Mesenchymal stem cell (in vitro differentiated cells and primary cell): ENCODE data around the gene MGAT3.

Experiments
- DNase-seq: peaks from one replicate; pipeline ENCODE4 v3.0.0-alpha.2; 2013
- H2AFZ ChIP-seq: one replicate; pipeline ENCODE4 v1.6.1; 2013; ENCODE audit warnings: low read depth, mild to moderate bottlenecking, control low read depth, inconsistent platforms, low read length, moderate library complexity
- H2AK5ac ChIP-seq: 2 replicates; pipeline ENCODE4 v1.6.1; 2013; ENCODE audit warnings: low read length, moderate library complexity, mild to moderate bottlenecking, inconsistent platforms; ENCODE audit not compliant: severe bottlenecking
- H2BK120ac ChIP-seq: one replicate; pipeline ENCODE4 v1.6.1; 2013; ENCODE audit warnings: low read depth, mild to moderate bottlenecking, inconsistent platforms, low read length, moderate library complexity
- H2BK12ac ChIP-seq, 2 experiments: one replicate each; pipeline ENCODE4 v1.6.1; 2013; ENCODE audit warnings: inconsistent platforms in 2 of 2, low read length in 2 of 2, mild to moderate bottlenecking in 2 of 2, moderate library complexity in 2 of 2, control low read depth in 1 of 2
- H2BK15ac ChIP-seq: one replicate; pipeline ENCODE4 v1.6.1; 2013; ENCODE audit warnings: mild to moderate bottlenecking, low read depth, inconsistent platforms; ENCODE audit not compliant: poor library complexity, severe bottlenecking
- H2BK5ac ChIP-seq: 2 replicates; pipeline ENCODE4 v1.6.1; 2013; ENCODE audit warnings: low read depth, mild to moderate bottlenecking, low read length, control low read depth, inconsistent platforms; ENCODE audit not compliant: poor library complexity, severe bottlenecking
- H3K14ac ChIP-seq, 2 experiments: one replicate each; pipeline ENCODE4 v1.6.1; 2013; ENCODE audit warnings: inconsistent platforms in 2 of 2, low read length in 2 of 2, control low read depth in 1 of 2, mild to moderate bottlenecking in 1 of 2, moderate library complexity in 1 of 2
- H3K18ac ChIP-seq, 2 experiments: one replicate each; pipeline ENCODE4 v1.6.1; 2013; ENCODE audit warnings: inconsistent platforms in 2 of 2, low read length in 2 of 2, control low read depth in 1 of 2, low read depth in 1 of 2, mild to moderate bottlenecking in 1 of 2
- H3K23ac ChIP-seq, 2 experiments: one replicate each; pipeline ENCODE4 v1.6.1; 2013; ENCODE audit warnings: inconsistent platforms in 2 of 2, low read length in 2 of 2, mild to moderate bottlenecking in 2 of 2, moderate library complexity in 2 of 2, control low read depth in 1 of 2
- H3K27ac ChIP-seq: 2 replicates; pipeline ENCODE4 v1.5.1; 2013; ENCODE audit warnings: mild to moderate bottlenecking, moderate library complexity, low read length, control low read depth, inconsistent platforms; ENCODE audit not compliant: poor library complexity, severe bottlenecking
- H3K27me3 ChIP-seq, 2 experiments: 2 replicates each; pipeline versions ENCODE4 v1.6.1 to v1.7.0; 2013; ENCODE audit warnings: low read length in 2 of 2, mild to moderate bottlenecking in 2 of 2, moderate library complexity in 2 of 2, control low read depth in 1 of 2, inconsistent platforms in 1 of 2; ENCODE audit not compliant: control insufficient read depth in 1 of 2, insufficient read depth in 1 of 2
- H3K36me3 ChIP-seq, 2 experiments: 2 replicates each; pipeline versions ENCODE4 v1.6.1 to v1.7.0; 2013; ENCODE audit warnings: low read length in 2 of 2, control low read depth in 1 of 2, inconsistent platforms in 1 of 2, low read depth in 1 of 2, mild to moderate bottlenecking in 1 of 2; ENCODE audit not compliant: insufficient read depth in 2 of 2, control insufficient read depth in 1 of 2
- H3K4ac ChIP-seq, 2 experiments: one replicate each; pipeline ENCODE4 v1.6.1; 2013; ENCODE audit warnings: inconsistent platforms in 2 of 2, low read length in 2 of 2, mild to moderate bottlenecking in 2 of 2, moderate library complexity in 2 of 2, control low read depth in 1 of 2, low read depth in 1 of 2
- H3K4me1 ChIP-seq: 2 replicates; pipeline ENCODE4 v1.6.1; 2013; ENCODE audit warnings: low read depth, low read length, control low read depth; ENCODE audit not compliant: control insufficient read depth, insufficient read depth
- H3K4me2 ChIP-seq: 2 replicates; pipeline ENCODE4 v1.6.1; 2013; ENCODE audit warnings: low read length, mild to moderate bottlenecking, inconsistent platforms; ENCODE audit not compliant: poor library complexity, severe bottlenecking
- H3K4me3 ChIP-seq, 2 experiments: 2 replicates each; pipeline versions ENCODE4 v1.5.1 to v1.7.0; 2013; ENCODE audit warnings: low read length in 2 of 2, mild to moderate bottlenecking in 2 of 2, control low read depth in 1 of 2, low read depth in 1 of 2; ENCODE audit not compliant: insufficient read depth in 1 of 2
- H3K79me1 ChIP-seq: replicated peaks from 2 replicates; pipeline ENCODE4 v1.6.1; 2013; ENCODE audit warnings: mild to moderate bottlenecking, control low read depth, low read length, inconsistent platforms; ENCODE audit not compliant: poor library complexity, severe bottlenecking
- H3K9ac ChIP-seq: 2 replicates; pipeline ENCODE4 v1.7.0; 2013; ENCODE audit warnings: mild to moderate bottlenecking, low read length, moderate library complexity
- H3K9me3 ChIP-seq: 2 replicates; pipeline ENCODE4 v1.7.0; 2013; ENCODE audit warnings: mild to moderate bottlenecking, low read length; ENCODE audit not compliant: control insufficient read depth
- H4K8ac ChIP-seq: one replicate; pipeline ENCODE4 v1.6.1; 2013; ENCODE audit warnings: inconsistent platforms, mild to moderate bottlenecking, low read length, moderate library complexity
- H4K91ac ChIP-seq: one replicate; pipeline ENCODE4 v1.6.1; 2013; ENCODE audit warnings: mild to moderate bottlenecking, low read length, inconsistent platforms
- WGBS: methylation state at CpG from one replicate; pipeline ENCODE4 v1.1.7; 2013; ENCODE audit warnings: mixed read lengths; 5-methylcytosine and 5-hydroxymethylcytosine counted together

The MGAT3 gene

DNA sequence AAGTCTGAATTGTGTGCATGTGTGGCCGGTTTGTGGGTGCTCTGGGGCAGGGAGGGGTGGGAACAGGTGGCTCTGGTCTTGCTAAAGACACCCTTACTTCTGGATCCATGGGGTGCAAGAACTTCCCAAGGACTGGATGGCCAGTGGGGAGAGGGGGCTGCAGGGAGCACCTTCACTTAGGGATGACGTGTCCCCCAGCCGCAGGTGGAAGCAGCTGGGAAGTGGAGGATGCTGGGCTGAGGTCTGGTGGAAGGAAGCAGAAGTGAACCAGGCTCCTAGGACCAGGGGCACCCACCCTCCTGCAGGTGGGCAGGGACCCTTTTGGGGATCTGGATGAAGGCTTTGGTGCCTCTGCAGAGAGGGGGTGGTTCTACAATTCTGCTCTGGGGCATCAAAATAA lies 35.4 kb downstream of the MGAT3 start:
- Histone ChIP-seq H2BK120ac (no peak overlapping the region), H3K27ac (no peak overlapping the region), H4K91ac (no peak overlapping the region), H3K18ac (no peak overlapping the region), H3K23ac (no peak overlapping the region), H2BK5ac (no peak overlapping the region), H2BK15ac (no peak overlapping the region), H3K79me1 (no peaks in the 10 kb centered on the region), H3K4ac (no peak overlapping the region), H3K4me3 (no peak overlapping the region), H2AFZ (no peak overlapping the region), H3K4me1 (peaks cover 2% of the 10 kb centered on the region), H4K8ac (no peak overlapping the region), H3K9ac (no peak overlapping the region), H3K9me3 (no peaks in the 10 kb centered on the region), H2AK5ac (no peak overlapping the region), H3K14ac (no peak overlapping the region), H3K36me3 (peaks cover 0 to 9% of the 10 kb centered on the region in 2 experiments), H3K27me3 (no peaks in the 10 kb centered on the region), H3K4me2 (no peak overlapping the region), H2BK12ac (no peak overlapping the region)
- 85% methylated on average over 3 of the region's 3 CpGs for WGBS
- no peak for DNase-seq

DNA sequence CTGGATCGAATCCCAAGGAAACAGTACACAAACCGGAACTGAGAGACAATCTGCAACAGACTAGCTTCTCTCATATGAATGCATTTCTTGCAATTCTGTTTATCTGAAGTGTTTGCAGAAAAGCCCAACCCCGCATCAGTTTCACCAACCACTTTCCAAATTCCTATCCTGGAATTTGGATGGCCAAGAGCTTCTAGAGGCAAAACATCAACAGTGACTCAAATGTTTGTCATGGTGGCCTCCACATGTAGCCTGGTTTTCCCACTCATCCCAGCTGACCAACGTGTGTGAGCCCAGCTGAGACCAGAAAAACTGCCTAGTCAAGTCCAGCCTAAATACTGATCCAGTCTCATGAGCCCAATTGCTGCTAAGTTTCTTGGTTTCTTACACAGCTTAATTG lies 36.9 kb downstream of the MGAT3 start:
- no peaks in the 10 kb centered on the region for H3K36me3 ChIP-seq
- no peak overlapping the region for H3K27ac ChIP-seq
- H2AFZ ChIP-seq = no peak overlapping the region
- peaks cover 2% of the 10 kb centered on the region for H3K4me1 ChIP-seq
- H2BK120ac ChIP-seq = no peak overlapping the region
- no peak overlapping the region for H2BK12ac ChIP-seq
- no peak overlapping the region for H3K18ac ChIP-seq
- 52% methylated on average over 4 of the region's 4 CpGs for WGBS
- no peak overlapping the region for H3K4me2 ChIP-seq
- peak overlapping the region; percentile 66 for H3K9ac ChIP-seq
- H3K23ac ChIP-seq = no peak overlapping the region
- no peak overlapping the region for H4K8ac ChIP-seq
- no peak overlapping the region for H3K4me3 ChIP-seq
- no peak overlapping the region for H2AK5ac ChIP-seq
- no peaks in the 10 kb centered on the region for H3K27me3 ChIP-seq
- no peak overlapping the region for H3K4ac ChIP-seq
- DNase-seq = peak; percentile 85
- no peak overlapping the region for H2BK15ac ChIP-seq
- no peak overlapping the region for H2BK5ac ChIP-seq
- no peaks in the 10 kb centered on the region for H3K79me1 ChIP-seq
- no peak overlapping the region for H3K14ac ChIP-seq
- no peaks in the 10 kb centered on the region for H3K9me3 ChIP-seq
- no peak overlapping the region for H4K91ac ChIP-seq

DNA sequence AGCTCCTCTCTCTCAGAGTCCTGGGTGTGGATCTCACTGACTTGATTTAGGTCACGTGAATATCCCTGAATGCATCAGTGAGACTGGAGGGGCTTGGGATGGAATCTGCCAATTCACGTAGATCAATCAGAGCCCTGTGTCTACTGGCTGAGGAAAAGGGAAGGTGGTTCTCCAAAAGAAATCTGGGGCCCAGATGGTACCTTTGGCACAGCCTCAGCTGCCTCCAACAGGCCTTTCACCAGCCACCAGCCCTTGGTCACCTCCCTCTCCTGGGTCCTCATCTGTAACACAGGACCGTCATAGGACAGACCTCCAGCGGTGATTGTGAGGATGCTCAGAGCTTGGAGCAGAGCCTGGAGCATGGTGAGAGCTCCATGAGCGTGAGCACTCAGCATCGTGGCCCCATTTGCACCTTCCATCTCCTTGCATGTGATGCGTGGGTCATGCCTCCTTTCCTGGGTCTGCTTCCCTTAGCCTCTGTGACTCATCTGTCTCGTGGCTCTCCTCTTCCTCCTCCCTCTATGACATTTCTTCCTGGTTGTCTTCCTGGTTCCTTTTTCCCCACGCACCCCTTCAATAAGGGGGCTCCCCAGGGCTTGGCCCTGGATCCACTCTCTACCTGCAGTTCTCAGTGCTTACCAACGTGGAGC lies 37.8 kb downstream of the MGAT3 start:
- 81% methylated on average over 10 of the region's 10 CpGs for WGBS
- H3K36me3 ChIP-seq = no peaks in the 10 kb centered on the region
- H3K4me2 ChIP-seq = no peak overlapping the region
- no peak overlapping the region for H4K8ac ChIP-seq
- no peak overlapping the region for H2AK5ac ChIP-seq
- H3K9me3 ChIP-seq = no peaks in the 10 kb centered on the region
- H2BK15ac ChIP-seq = no peak overlapping the region
- H3K27ac ChIP-seq = no peak overlapping the region
- no peak overlapping the region for H3K14ac ChIP-seq
- no peak overlapping the region for H2AFZ ChIP-seq
- DNase-seq = peak; percentile 35
- H3K18ac ChIP-seq = no peak overlapping the region
- no peaks in the 10 kb centered on the region for H3K27me3 ChIP-seq
- peak overlapping the region in 1 of 2 experiments; percentile 3 for H3K4ac ChIP-seq
- no peak overlapping the region for H3K23ac ChIP-seq
- peak overlapping the region; percentile 66 for H3K9ac ChIP-seq
- H3K4me3 ChIP-seq = no peak overlapping the region
- H3K4me1 ChIP-seq = peaks cover 2% of the 10 kb centered on the region
- no peak overlapping the region for H4K91ac ChIP-seq
- no peak overlapping the region for H2BK5ac ChIP-seq
- H3K79me1 ChIP-seq = no peaks in the 10 kb centered on the region
- H2BK12ac ChIP-seq = peak overlapping the region in 1 of 2 experiments; percentile 15
- H2BK120ac ChIP-seq = no peak overlapping the region

DNA sequence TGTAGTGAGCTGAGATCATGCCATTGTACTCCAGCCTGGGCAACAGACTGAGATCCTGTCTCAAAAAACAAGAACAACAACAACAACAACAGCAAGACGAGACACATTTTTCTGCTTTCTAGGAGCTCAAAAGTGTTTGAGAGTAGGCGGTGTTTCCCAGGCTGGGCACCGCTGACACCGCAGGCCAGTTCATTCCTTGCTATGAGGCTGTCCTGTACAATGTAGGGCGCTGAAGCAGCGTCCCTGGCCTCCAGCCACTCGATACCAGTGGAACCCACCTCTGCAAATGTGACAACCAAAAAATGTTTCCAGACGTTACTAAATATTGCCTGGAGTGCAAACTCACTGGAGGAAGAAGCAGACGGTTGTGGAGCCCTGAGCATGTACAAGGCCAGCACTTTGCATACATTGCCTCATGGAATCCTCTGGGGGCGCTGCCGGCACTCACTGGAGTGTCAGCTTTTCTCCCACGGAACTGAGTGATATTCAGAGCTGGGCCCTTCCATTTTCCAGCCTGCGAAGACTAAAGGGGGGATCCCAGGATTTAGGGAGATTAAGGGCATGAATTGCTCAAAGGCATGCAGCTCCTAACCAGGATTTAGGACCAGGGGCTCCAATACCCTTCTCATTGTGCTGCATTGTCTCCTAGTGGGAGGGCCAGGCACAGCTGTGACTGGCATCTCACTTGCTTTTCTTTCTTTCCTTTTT lies 39.5 kb downstream of the MGAT3 start:
- H3K79me1 ChIP-seq = no peaks in the 10 kb centered on the region
- no peaks in the 10 kb centered on the region for H3K9me3 ChIP-seq
- no peak overlapping the region for H2BK120ac ChIP-seq
- no peak overlapping the region for H2AK5ac ChIP-seq
- H3K14ac ChIP-seq = no peak overlapping the region
- H3K18ac ChIP-seq = no peak overlapping the region
- DNase-seq = peak; percentile 82
- no peak overlapping the region for H4K8ac ChIP-seq
- H2BK12ac ChIP-seq = no peak overlapping the region
- H2BK15ac ChIP-seq = no peak overlapping the region
- no peak overlapping the region for H3K4ac ChIP-seq
- peaks cover 8% of the 10 kb centered on the region for H3K4me1 ChIP-seq
- no peak overlapping the region for H2AFZ ChIP-seq
- no peak overlapping the region for H3K4me2 ChIP-seq
- H3K27me3 ChIP-seq = no peaks in the 10 kb centered on the region
- H3K36me3 ChIP-seq = no peaks in the 10 kb centered on the region
- H3K9ac ChIP-seq = no peak overlapping the region
- H3K27ac ChIP-seq = no peak overlapping the region
- 54% methylated on average over 13 of the region's 13 CpGs for WGBS
- no peak overlapping the region for H4K91ac ChIP-seq
- no peak overlapping the region for H2BK5ac ChIP-seq
- H3K4me3 ChIP-seq = no peak overlapping the region
- no peak overlapping the region for H3K23ac ChIP-seq
